ENCODE measurements around the gene CDH16.
"Not testable (repeated sequence)": the region's sequence is repeated elsewhere in the genome, so short reads cannot be mapped to it uniquely, and the experiment has no call there.

The CDH16 gene

GRCh38 chr16:66874079-66874775 is 44.5 kb downstream of the CDH16 start:
- Histone ChIP-seq H3K36me3 (no peaks in the 10 kb centered on the region), H3K4me3 (ENCODE audit: low read depth in 1 of 2, low read length in 1 of 2) (no peak overlapping the region), H3K9me3 (no peaks in the 10 kb centered on the region), H3K27me3 (no peaks in the 10 kb centered on the region), H3K4me1 (ENCODE audit: control insufficient read depth in 1 of 2, insufficient read depth in 1 of 2, low read depth in 1 of 2, low read length in 1 of 2) (peaks cover 17 to 20% of the 10 kb centered on the region in 2 experiments), H3K27ac (peak overlapping the region; percentile 50)
- TF ChIP-seq CTCF (IDR thresholded peaks at IDR 0.05) = no peak

GRCh38 chr16:66873685-66874055 is 45.0 kb downstream of the CDH16 start:
- no peaks in the 10 kb centered on the region for H3K27me3 ChIP-seq
- H3K36me3 ChIP-seq = no peaks in the 10 kb centered on the region
- H3K4me3 ChIP-seq (ENCODE audit: low read depth in 1 of 2, low read length in 1 of 2) = no peak overlapping the region
- H3K9me3 ChIP-seq = no peaks in the 10 kb centered on the region
- peak overlapping the region; percentile 72 for H3K27ac ChIP-seq
- peaks cover 17 to 20% of the 10 kb centered on the region in 2 experiments for H3K4me1 ChIP-seq (ENCODE audit: control insufficient read depth in 1 of 2, insufficient read depth in 1 of 2, low read depth in 1 of 2, low read length in 1 of 2)
- no peak for TF ChIP-seq CTCF (IDR thresholded peaks at IDR 0.05)

- H3K36me3 ChIP-seq = no peaks in the 10 kb centered on the region
- H3K27me3 ChIP-seq = no peaks in the 10 kb centered on the region
- no peaks in the 10 kb centered on the region for H3K9me3 ChIP-seq
- TF ChIP-seq CTCF (IDR thresholded peaks at IDR 0.05) = peak; percentile 90
- H3K4me3 ChIP-seq (ENCODE audit: low read depth in 1 of 2, low read length in 1 of 2) = peak overlapping the region; percentile 36 to 54
- peak overlapping the region; percentile 72 for H3K27ac ChIP-seq
- peaks cover 12 to 17% of the 10 kb centered on the region in 2 experiments for H3K4me1 ChIP-seq (ENCODE audit: control insufficient read depth in 1 of 2, insufficient read depth in 1 of 2, low read depth in 1 of 2, low read length in 1 of 2)
Observed at GRCh38 chr16:66872943-66873684, 45.6 kb downstream of the CDH16 start.

GRCh38 chr16:66872559-66872942 is 46.1 kb downstream of the CDH16 start:
- no peaks in the 10 kb centered on the region for H3K9me3 ChIP-seq
- H3K4me1 ChIP-seq (ENCODE audit: control insufficient read depth in 1 of 2, insufficient read depth in 1 of 2, low read depth in 1 of 2, low read length in 1 of 2) = peaks cover 11 to 15% of the 10 kb centered on the region in 2 experiments
- H3K4me3 ChIP-seq (ENCODE audit: low read depth in 1 of 2, low read length in 1 of 2) = peak overlapping the region; percentile 36 to 54
- H3K27ac ChIP-seq = peak overlapping the region; percentile 72
- TF ChIP-seq CTCF (IDR thresholded peaks at IDR 0.05) = no peak
- no peaks in the 10 kb centered on the region for H3K27me3 ChIP-seq
- H3K36me3 ChIP-seq = no peaks in the 10 kb centered on the region

GRCh38 chr16:66871840-66872239 is 46.8 kb downstream of the CDH16 start:
- Histone ChIP-seq H3K4me1 (ENCODE audit: control insufficient read depth in 1 of 2, insufficient read depth in 1 of 2, low read depth in 1 of 2, low read length in 1 of 2) (peaks cover 11 to 15% of the 10 kb centered on the region in 2 experiments), H3K27me3 (no peaks in the 10 kb centered on the region), H3K27ac (no peak overlapping the region), H3K9me3 (no peaks in the 10 kb centered on the region), H3K36me3 (no peaks in the 10 kb centered on the region), H3K4me3 (ENCODE audit: low read depth in 1 of 2, low read length in 1 of 2) (no peak overlapping the region)
- TF ChIP-seq CTCF (IDR thresholded peaks at IDR 0.05) = no peak

GRCh38 chr16:66871363-66871762 is 47.3 kb downstream of the CDH16 start:
- not testable (repeated sequence) for H3K9me3 ChIP-seq; H3K27me3 ChIP-seq; H3K27ac ChIP-seq; H3K4me3 ChIP-seq (ENCODE audit: low read depth in 1 of 2, low read length in 1 of 2); H3K36me3 ChIP-seq
- peaks cover 11 to 15% of the 10 kb centered on the region in 2 experiments for H3K4me1 ChIP-seq (ENCODE audit: control insufficient read depth in 1 of 2, insufficient read depth in 1 of 2, low read depth in 1 of 2, low read length in 1 of 2)
